Activated CD4-positive, alpha-beta T cell treated with anti-CD3 and anti-CD28 coated beads for 48 hours (primary cell): ENCODE measurements around the gene LFNG.
"Not testable (repeated sequence)": the region's sequence is repeated elsewhere in the genome, so short reads cannot be mapped to it uniquely, and the experiment has no call there.

Experiments
- DNase-seq: peaks from one replicate; pipeline ENCODE4 v3.0.0-alpha.2; 2020

Gene LFNG

GRCh38 chr7:2553831-2554581, 34.4 kb downstream of the LFNG start:
- no peak for DNase-seq

GRCh38 chr7:2554661-2555111, 35.1 kb downstream of the LFNG start:
- no peak for DNase-seq

DNA sequence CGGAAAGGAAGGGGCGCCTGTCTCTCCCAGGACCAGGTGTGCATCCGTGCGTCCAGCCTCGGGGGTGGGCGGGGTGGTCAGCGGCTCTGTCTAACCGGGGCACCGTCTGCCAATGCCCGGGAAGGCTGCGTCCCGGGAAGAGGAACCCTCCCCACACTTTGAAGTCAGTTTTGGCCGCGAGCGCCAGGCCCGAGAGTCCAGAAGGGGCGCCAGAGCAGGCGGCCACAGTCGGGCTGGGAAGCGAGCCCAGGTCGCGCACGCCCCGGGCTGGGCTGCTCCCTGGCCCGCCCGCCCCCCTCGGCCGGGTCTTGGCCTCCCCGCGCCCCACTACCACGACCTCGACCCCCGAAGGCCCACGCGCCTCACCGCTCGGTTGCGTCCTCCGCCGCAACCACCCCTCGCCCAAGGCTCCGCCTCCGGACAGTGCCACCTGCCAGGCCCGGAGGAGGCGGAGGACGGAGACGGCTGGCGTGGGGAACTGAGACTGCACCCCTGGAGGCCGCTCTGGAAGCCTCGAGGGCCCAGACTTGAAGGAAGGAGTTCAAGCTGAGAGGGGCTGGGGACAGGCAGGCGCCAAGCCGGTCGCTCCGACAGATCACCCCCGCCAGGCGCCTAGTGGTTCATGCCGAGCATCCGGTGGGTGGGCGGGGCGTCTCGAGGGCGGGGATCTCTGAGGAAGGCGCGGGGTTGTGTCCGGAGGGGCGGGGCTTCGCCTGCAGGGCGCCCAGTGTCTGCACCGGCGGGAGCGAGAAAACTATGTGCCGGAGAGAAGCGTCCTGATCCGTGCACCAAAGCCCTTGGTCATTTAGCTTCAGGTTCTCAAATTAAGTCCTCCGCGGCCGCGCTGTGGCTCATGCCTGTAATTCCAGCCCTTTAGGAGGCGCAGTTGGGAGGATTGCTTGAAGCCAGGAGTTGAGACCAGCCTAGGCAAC, 35.8 kb downstream of the LFNG start, which contains the start of gene BRAT1:
Gene BRAT1, minus strand, starts transcription at position 404 of the 932 bp plus-strand sequence. CDS start 1,093 bp downstream, outside the sequence.
- peak; percentile 98 for DNase-seq

DNA sequence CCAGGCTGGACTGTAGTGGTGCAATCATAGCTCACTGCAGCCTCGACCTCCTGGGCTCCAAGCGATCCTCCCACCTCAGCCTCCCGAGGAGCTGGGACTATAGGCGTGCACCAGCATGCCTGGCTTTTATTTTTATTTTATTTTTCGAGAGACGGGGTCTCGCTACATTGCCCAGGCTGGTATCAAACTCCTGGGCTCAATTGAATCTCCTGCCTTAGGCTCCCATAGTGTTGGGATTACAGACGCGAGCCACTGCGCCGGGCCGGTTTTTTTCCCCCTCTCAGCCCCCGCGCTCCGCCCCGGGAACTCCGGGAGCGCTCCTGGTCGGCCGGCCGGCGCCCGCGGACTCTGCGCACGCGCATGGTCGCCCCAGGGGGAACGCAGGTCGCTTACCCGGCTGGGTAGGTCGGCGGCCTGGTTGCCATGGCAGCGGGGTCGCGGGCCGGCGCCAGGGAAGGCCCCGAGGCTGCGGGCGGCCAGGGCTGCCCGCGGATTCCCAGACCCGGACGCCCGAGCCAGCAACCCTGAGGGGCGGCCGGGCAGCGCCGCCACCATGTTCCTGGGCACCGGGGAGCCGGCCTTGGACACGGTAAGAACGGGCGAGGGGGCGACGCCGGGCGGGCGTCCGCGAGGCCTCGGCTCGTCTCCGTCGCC, 39.2 kb downstream of the LFNG start, which contains the start of gene IQCE:
Gene IQCE, plus strand, starts transcription at position 351 of the 654 bp plus-strand sequence. Its CDS starts 203 bp downstream, at position 554.
- peak; percentile 94 for DNase-seq

DNA sequence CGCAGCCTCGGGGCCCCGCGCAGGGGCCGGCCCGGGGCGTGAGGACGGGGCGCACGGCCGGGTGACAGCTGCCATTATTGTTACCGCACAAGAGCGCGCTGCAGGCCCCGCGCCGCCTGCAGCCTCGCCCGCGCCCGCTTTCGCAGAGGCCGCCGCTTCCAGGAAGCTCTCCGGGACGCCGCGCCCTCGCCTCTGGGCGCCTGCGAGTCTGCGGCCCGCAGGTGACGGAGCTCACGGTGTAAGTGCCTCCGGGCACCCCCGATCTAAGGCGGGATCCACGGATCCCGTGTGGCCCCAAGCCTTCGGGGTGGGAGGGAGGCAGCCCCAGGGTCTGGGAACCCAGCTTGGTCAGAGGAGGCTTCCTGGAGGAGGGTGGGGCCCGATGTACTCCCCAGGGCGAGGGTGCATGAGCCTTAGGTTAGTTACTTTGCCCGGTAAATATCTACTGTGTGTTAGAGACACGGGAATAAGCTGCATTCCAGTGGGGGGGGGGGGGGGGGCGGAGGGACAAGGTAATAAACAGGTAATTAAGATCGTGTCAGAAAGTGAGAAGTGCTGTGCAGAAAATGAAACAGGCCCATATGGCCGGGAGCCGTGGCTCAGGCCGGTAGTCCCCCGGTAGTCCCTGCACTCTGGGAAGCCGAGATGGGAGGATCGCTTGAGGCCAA, 39.8 kb downstream of the LFNG start:
- DNase-seq, result peak; percentile 56

DNA sequence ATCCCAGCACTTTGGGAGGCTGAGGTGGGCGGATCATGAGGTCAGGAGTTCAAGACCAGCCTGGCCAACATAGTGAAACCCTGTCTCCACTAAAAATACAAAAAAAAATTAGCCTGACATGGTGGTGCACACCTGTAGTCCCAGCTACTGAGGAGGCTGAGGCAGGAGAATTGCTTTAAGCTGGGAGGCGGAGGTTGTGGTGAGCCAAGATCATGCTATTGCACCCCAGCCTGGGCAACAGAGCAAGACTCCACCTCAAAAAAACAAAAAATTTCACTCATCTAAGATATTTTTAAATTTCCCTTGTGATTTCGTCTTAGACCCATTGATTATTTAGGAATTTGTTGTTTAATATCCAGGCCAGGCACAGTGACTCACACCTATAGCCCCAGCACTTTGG, 44.4 kb downstream of the LFNG start:
- DNase-seq, result not testable (repeated sequence)

GRCh38 chr7:2564970-2565540, 45.5 kb downstream of the LFNG start:
- DNase-seq, result no peak

- no peak for DNase-seq
Measured at GRCh38 chr7:2566348-2566889, 46.8 kb downstream of the LFNG start.

GRCh38 chr7:2566890-2567678, 47.5 kb downstream of the LFNG start:
- peak; percentile 24 for DNase-seq

DNA sequence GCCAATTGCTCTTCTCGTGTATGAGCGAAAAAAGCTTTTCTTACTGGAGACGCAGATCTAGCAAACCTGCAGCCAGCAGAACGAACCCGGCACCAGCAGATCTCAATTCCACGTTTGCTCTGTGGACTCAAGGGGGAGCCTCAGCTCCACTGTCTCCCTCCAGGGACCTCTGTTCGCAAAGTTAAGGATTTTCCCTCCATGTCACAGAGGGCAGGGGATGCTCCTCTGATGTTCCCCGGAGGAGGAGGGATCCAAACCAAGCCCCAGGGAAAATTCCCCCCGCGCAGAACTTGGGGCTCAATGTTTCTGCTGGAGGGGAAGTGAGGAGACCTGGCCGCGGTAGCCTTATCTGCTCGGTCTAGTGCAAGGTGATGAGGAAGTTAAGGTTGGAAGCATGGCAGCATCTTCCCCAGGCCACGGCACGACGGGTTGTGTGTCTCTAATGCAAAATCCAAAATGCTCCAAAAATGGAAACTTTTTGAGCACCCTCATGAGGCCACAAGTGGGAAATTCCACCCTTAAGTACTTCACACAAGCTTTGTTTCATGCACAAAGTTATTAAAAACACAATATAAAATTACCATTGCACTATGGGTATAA, 48.2 kb downstream of the LFNG start:
- DNase-seq, result no peak

DNA sequence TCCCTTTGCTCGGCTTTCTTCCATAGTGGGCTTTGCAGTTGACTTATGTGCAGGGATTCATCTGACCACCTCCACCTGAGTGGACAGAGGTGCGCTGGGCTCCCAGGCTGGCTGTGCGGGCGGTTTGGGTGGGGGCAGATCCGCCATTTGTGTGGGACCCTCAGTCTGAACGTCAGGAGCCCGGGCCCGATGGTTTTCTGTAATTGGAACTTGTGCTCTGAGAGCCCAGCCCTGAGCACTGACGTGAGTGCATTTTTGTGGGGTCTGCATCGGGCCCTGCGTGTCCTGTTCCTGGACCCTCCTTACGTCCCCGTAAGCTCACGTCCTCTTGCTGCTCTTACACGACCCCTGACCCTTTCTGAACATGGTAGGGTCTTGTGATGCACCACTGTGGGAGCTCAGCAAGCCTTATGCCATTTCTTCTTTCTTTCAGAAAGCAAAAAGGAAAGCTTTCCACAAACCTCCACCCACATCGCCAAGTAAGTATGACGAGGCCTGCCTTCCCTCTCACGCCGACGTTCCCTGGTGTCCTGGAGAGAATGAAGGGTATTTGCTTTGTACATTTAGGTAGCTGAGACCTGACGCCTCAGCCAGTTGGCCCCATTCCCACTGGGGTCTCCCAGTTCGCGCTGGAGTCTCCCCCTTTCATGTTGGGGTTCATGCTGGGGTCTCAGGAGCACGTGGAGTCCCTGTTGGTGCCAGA, 49.1 kb downstream of the LFNG start:
- no peak for DNase-seq

- DNase-seq, result no peak
Measured at GRCh38 chr7:2569421-2569820, 49.8 kb downstream of the LFNG start.

DNA sequence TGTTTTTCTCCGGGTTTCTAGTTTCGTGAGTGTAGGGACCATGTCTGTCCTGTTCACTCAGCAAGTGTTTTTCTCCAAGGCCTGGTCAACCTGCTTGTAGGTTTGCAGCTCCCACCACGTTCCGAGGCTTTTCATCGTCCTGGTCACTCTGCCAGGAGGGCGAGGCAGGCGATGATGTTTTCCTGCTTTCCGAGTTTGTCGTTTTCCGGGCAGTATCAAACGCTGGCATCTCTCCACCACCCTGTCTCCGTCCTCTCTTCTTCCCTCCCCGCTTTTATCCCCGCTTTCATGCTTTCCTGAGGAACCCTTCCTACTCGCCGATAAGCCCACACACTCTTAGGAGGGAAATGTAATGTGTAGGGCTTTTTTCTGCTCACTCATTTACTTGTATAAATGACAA, 50.4 kb downstream of the LFNG start:
- no peak for DNase-seq

DNA sequence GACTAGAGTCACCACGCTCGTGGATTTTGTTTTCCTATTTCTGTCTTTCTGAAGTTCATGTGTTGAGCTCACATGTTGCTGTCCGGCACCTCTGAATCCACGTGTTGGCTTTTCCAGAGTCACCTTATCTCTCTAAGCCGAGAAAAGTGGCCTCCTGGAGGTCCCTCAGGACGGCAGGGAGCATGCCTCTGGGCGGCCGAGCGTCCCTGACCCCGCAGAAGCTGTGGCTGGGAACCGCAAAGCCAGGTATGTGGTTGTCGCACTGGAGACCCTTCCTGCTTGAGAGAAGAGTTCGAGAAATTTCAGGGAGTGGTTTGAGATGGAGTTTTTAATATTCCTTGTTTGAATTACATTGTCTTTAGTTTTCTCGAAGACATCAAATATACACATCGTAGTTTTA, 51.8 kb downstream of the LFNG start:
- no peak for DNase-seq

- DNase-seq, result peak; percentile 40
Measured at GRCh38 chr7:2572101-2572842, 52.7 kb downstream of the LFNG start.

DNA sequence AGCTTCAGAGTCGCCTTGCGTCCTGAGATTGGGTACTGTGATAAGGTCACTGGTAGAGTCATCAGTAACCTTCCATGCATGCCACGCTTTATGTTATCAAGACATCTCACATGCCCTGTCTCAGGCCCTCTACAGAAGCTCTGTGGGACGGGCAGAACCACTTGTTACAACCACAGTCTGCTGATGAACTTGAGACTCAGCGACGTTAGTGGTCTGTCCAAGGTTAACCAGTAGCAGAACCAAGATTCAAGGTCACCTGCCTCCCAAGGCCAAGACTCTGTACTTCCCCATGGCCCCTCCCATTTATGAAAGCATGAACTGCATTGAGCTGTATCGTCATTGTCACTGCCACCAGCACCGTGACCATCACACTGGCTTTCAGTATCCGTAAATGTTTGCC, 54.2 kb downstream of the LFNG start:
- DNase-seq, result no peak

DNA sequence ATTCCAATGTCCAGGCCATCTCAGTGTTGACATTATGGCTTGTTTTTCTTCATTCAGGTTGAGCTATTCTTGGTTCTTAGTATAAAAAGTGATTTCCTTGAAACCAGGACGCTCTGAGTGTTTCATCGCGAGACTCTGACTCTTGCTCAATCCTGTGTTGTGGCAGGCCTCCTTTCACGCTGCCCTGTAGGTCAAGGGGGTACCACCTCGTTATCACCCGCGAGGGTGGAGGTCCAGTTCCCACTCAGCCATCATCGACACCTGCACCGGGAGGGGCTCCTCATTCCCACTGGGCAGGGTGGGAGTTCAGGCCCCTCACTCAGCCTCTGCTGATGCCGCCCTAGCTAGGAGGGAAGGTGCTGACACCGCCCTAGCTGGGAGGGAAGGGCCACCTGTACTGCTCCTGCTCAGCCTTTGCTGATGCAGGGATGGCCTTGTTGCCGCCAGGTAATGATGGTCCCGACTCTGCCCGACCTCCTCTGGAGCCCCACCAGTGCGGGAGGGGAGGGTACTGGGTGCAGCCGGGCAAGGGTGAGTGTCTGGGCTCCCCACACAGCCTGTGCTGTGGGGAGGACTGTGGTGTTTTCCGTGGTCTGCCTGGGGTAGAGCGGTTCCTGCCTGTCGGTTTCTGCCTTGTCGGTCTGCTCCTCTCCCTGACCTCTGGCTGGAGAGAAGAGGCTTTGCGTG, 55.6 kb downstream of the LFNG start:
- DNase-seq, result no peak

GRCh38 chr7:2575733-2576340, 56.3 kb downstream of the LFNG start:
- no peak for DNase-seq
